HepG2 (cell line): ENCODE data around the gene DEPDC5. TPM values are rescaled to one million over a fixed set of nuclear protein-coding genes. Genes with fewer than 3 reads are reported as not detected.

ENCODE experiments used
- ARNTL ChIP-seq: sonication (generic); formaldehyde crosslinking; IDR thresholded peaks from 2 replicates; pipeline ENCODE4 v1.4.0; 2020; ENCODE audit warnings: mild to moderate bottlenecking, missing genetic modification reagents
- CBFB ChIP-seq: sonication (generic); formaldehyde crosslinking; IDR thresholded peaks from 2 replicates; pipeline ENCODE4 v1.4.0; 2020; ENCODE audit warnings: missing genetic modification reagents
- CREB1 ChIP-seq, 2 experiments: fragments of 450-650 bp in 1 of 2; IDR thresholded peaks; 2 replicates each; pipeline ENCODE4 v1.6.1; 2016 to 2017; ENCODE audit warnings: control low read depth in 1 of 2, mild to moderate bottlenecking in 1 of 2, missing compliant biosample characterization in 1 of 2, missing genetic modification characterization in 1 of 2
- DPF2 ChIP-seq: sonication (generic); formaldehyde crosslinking; IDR thresholded peaks from 2 replicates; pipeline ENCODE4 v1.4.0; 2020; ENCODE audit warnings: mild to moderate bottlenecking, low read depth, missing genetic modification reagents, borderline replicate concordance
- HMG20A ChIP-seq: IDR thresholded peaks from 2 replicates; pipeline ENCODE4 v1.6.1; 2016; ENCODE audit warnings: borderline replicate concordance
- IRF2 ChIP-seq: IDR thresholded peaks from 2 replicates; pipeline ENCODE4 v1.6.1; 2018; ENCODE audit warnings: missing genetic modification reagents, missing compliant biosample characterization
- JUND ChIP-seq: sonication (generic); formaldehyde crosslinking; IDR thresholded peaks from 2 replicates; pipeline ENCODE4 v1.8.0; 2022; ENCODE audit warnings: mild to moderate bottlenecking, missing genetic modification reagents
- RERE ChIP-seq: IDR thresholded peaks from 2 replicates; pipeline ENCODE4 v1.6.1; 2016; ENCODE audit warnings: low read depth, missing genetic modification reagents, missing compliant biosample characterization
- SP5 ChIP-seq: IDR thresholded peaks from 2 replicates; pipeline ENCODE4 v1.6.1; 2016; ENCODE audit warnings: low read depth, borderline replicate concordance
- TBX3 ChIP-seq: fragments of 450-650 bp; IDR thresholded peaks from 2 replicates; pipeline ENCODE4 v1.6.1; 2017; ENCODE audit warnings: antibody characterized with exemption, mild to moderate bottlenecking, inconsistent platforms, borderline replicate concordance
- TOPORS ChIP-seq: sonication (generic); formaldehyde crosslinking; IDR thresholded peaks from 2 replicates; pipeline ENCODE4 v1.8.0; 2023; ENCODE audit warnings: mild to moderate bottlenecking, missing genetic modification reagents
- ZNF280D ChIP-seq: sonication (generic); formaldehyde crosslinking; IDR thresholded peaks from 2 replicates; pipeline ENCODE4 v1.5.1; 2020; ENCODE audit warnings: mild to moderate bottlenecking, missing genetic modification reagents
- ZNF317 ChIP-seq: sonication (generic); formaldehyde crosslinking; IDR thresholded peaks from 2 replicates; pipeline ENCODE4 v1.5.0; 2020; ENCODE audit warnings: mild to moderate bottlenecking, missing genetic modification reagents
- ZNF772 ChIP-seq: sonication (generic); formaldehyde crosslinking; IDR thresholded peaks from 2 replicates; pipeline ENCODE4 v1.5.0; 2020; ENCODE audit warnings: mild to moderate bottlenecking, missing genetic modification reagents
- polyA plus RNA-seq, 8 experiments: library from polyadenylated mRNA; depleted of rRNA in 3 of 8; stranded (reverse) in 7 of 8; unstranded in 1 of 8; fragments of >200 nt; fragmentation: Illumina TruSeq in 4 of 8; extraction: Trizol in 4 of 8; gene quantifications; 2 replicates each; pipeline versions ENCODE4 v1.2.1 to v1.2.3, GENCODE V29; 2011 to 2016; ENCODE audit warnings: low read depth in 4 of 8, missing spikeins in 1 of 8, mixed read lengths in 1 of 8; ENCODE audit not compliant: insufficient read depth in 1 of 8
- total RNA-seq, 5 experiments: library from RNA; depleted of rRNA; stranded (reverse); fragments of >200 nt; fragmentation: Illumina TruSeq; extraction: Trizol; gene quantifications; 2 replicates each; pipeline ENCODE4 v1.2.3, GENCODE V29; 2016; ENCODE audit warnings: low read depth in 1 of 5
- TF ChIP-seq, protein P1 (sequence below): IDR thresholded peaks from 2 replicates; pipeline ENCODE4 v1.6.1; 2016; ENCODE audit warnings: mild to moderate bottlenecking
- TF ChIP-seq, protein P2 (sequence below): sonication (generic); formaldehyde crosslinking; IDR thresholded peaks from 2 replicates; pipeline ENCODE4 v1.5.0; 2020; ENCODE audit warnings: mild to moderate bottlenecking, missing genetic modification reagents

Gene DEPDC5
- total and polyA plus RNA-seq, 2 of the 13 experiments (the other 11 are each of a cell fraction or from before 2014, with no cell fraction given) = 9.8 to 12.4 TPM

GRCh38 chr22:31815383-31815814 lies 61.6 kb downstream of the DEPDC5 start (continued):
- TF ChIP-seq RERE (CRISPR knock-in tag) = peak; percentile 40; the same call in 1 of the 2 replicates
- peak; percentile 93 for TF ChIP-seq DPF2 (CRISPR knock-in tag)
- 0 out of 2 replicates have a peak, but pooled peaks have one; percentile 81 for TF ChIP-seq TOPORS (CRISPR knock-in tag)
- TF ChIP-seq HMG20A (CRISPR knock-in tag) = peak; percentile 86
- TF ChIP-seq ARNTL (CRISPR knock-in tag) = peak; percentile 77
- TF ChIP-seq, protein P1, sequence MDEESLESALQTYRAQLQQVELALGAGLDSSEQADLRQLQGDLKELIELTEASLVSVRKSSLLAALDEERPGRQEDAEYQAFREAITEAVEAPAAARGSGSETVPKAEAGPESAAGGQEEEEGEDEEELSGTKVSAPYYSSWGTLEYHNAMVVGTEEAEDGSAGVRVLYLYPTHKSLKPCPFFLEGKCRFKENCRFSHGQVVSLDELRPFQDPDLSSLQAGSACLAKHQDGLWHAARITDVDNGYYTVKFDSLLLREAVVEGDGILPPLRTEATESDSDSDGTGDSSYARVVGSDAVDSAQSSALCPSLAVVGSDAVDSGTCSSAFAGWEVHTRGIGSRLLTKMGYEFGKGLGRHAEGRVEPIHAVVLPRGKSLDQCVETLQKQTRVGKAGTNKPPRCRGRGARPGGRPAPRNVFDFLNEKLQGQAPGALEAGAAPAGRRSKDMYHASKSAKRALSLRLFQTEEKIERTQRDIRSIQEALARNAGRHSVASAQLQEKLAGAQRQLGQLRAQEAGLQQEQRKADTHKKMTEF (CRISPR knock-in tag) = peak; percentile 92
- TF ChIP-seq CREB1 (IDR thresholded peaks at IDR 0.05) = peak; percentile 28; the same call in 1 of the 2 replicates
- TF ChIP-seq CREB1 (CRISPR knock-in tag; IDR thresholded peaks at IDR 0.05) = peak; percentile 75
- TF ChIP-seq ZNF317 (CRISPR knock-in tag) = peak; percentile 63; the same call in 1 of the 2 replicates
- TF ChIP-seq ZNF280D = peak; percentile 79; the same call in 1 of the 2 replicates
- TF ChIP-seq SP5 = peak; percentile 98
- peak; percentile 72; the same call in 1 of the 2 replicates for TF ChIP-seq JUND
- TF ChIP-seq TBX3 = peak; percentile 56; the same call in 1 of the 2 replicates
- 0 out of 2 replicates have a peak, but pooled peaks have one; percentile 43 for TF ChIP-seq CBFB
- TF ChIP-seq IRF2 (CRISPR knock-in tag) = peak; percentile 73; the same call in 1 of the 2 replicates
- 0 out of 2 replicates have a peak, but pooled peaks have one; percentile 35 for TF ChIP-seq ZNF772 (CRISPR knock-in tag)
- TF ChIP-seq, protein P2, sequence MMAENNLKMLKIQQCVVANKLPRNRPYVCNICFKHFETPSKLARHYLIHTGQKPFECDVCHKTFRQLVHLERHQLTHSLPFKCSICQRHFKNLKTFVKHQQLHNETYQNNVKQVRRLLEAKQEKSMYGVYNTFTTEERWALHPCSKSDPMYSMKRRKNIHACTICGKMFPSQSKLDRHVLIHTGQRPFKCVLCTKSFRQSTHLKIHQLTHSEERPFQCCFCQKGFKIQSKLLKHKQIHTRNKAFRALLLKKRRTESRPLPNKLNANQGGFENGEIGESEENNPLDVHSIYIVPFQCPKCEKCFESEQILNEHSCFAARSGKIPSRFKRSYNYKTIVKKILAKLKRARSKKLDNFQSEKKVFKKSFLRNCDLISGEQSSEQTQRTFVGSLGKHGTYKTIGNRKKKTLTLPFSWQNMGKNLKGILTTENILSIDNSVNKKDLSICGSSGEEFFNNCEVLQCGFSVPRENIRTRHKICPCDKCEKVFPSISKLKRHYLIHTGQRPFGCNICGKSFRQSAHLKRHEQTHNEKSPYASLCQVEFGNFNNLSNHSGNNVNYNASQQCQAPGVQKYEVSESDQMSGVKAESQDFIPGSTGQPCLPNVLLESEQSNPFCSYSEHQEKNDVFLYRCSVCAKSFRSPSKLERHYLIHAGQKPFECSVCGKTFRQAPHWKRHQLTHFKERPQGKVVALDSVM (CRISPR knock-in tag) = peak; percentile 82
